ENCODE data around the gene CER1. TPM values are rescaled to one million over a fixed set of nuclear protein-coding genes. Genes with fewer than 3 reads are reported as not detected.

CER1 gene
- total and polyA plus RNA-seq, 2 experiments from 2014 or later, result 0.18 to 1.8 TPM

DNA sequence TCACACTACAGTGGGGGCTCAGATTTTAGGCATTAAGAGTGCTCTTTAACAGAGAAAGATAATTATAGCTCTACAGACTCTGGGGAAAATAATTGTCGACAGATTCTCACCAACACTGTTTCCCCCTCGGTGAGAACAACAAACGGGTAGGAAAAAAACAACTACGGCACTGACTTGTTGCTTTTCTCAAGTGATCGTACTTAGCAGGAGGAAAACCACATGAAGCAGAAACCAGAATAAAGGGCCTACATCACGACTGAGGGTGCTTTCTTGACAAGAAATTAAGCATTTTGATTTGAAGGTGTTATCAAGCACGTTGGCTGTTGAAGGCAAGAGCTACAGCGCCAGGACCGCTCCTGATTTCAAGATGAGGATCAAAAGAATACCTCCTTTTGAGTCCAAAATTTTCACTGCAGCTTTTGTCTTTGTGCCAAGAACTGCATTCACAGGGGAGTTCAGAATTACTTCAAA is 27.2 kb upstream of the CER1 start:
- DNase-seq (ENCODE audit: low read depth in 1 of 2, low spot score in 1 of 2), result no peak
- TF ChIP-seq, protein P1, sequence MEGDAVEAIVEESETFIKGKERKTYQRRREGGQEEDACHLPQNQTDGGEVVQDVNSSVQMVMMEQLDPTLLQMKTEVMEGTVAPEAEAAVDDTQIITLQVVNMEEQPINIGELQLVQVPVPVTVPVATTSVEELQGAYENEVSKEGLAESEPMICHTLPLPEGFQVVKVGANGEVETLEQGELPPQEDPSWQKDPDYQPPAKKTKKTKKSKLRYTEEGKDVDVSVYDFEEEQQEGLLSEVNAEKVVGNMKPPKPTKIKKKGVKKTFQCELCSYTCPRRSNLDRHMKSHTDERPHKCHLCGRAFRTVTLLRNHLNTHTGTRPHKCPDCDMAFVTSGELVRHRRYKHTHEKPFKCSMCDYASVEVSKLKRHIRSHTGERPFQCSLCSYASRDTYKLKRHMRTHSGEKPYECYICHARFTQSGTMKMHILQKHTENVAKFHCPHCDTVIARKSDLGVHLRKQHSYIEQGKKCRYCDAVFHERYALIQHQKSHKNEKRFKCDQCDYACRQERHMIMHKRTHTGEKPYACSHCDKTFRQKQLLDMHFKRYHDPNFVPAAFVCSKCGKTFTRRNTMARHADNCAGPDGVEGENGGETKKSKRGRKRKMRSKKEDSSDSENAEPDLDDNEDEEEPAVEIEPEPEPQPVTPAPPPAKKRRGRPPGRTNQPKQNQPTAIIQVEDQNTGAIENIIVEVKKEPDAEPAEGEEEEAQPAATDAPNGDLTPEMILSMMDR (IDR thresholded peaks at IDR 0.05; ENCODE audit: low read depth, low read length), result no peak
- no peaks in the 10 kb centered on the region for H3K27me3 ChIP-seq
- H3K9me3 ChIP-seq (ENCODE audit: low read depth), result no peaks in the 10 kb centered on the region
- peaks cover 9% of the 10 kb centered on the region for H3K36me3 ChIP-seq
- H3K4me3 ChIP-seq, result no peak overlapping the region
- H3K4me1 ChIP-seq (ENCODE audit: low read depth), result peaks cover 18% of the 10 kb centered on the region
- H3K27ac ChIP-seq, result no peak overlapping the region

DNA sequence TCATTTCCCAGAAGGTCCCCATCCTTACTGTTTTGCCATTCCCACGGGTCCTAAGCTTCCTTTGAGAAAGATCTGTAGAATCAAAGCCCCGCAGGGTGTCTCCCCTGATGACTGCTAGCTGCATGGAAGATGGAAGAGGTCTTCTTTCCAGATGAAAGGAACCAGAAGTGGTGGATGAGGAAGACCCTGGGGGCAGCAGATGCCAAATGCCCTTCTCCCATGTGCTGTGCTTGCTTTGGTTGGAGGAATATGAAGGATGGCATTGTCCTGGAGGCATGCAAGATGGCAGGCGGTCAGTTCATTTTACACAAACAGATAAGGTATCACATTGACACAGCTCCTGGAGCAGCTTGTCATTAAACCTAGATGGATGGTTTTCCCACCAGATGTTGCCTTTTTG is 25.8 kb upstream of the CER1 start:
- Histone ChIP-seq H3K27me3 (no peaks in the 10 kb centered on the region), H3K36me3 (peaks cover 9% of the 10 kb centered on the region), H3K27ac (no peak overlapping the region), H3K9me3 (ENCODE audit: low read depth) (no peaks in the 10 kb centered on the region), H3K4me1 (ENCODE audit: low read depth) (peaks cover 18% of the 10 kb centered on the region), H3K4me3 (no peak overlapping the region)
- no peak for DNase-seq (ENCODE audit: low read depth in 1 of 2, low spot score in 1 of 2)
- TF ChIP-seq, protein P1 (IDR thresholded peaks at IDR 0.05; ENCODE audit: low read depth, low read length), result no peak

DNA sequence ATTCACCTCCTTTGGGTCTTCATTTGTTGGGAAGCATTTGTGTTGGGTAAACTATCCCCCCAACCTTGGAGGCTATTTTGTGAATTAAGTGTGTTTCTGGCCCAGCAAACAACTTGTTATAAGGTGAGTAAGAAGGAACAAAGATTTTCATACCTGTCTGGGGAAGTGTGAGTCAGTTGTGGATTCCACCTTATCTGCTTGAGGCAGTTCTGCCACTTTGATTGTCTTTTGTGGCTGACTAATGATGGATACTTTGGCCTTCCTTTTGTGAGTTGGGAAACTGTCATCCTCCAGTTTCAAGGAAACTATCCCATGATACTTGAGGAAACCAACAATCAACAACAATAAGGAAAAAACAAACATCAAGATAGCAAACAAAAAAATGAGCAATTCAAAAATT is 24.6 kb upstream of the CER1 start:
- H3K4me3 ChIP-seq, result no peak overlapping the region
- H3K27ac ChIP-seq, result no peak overlapping the region
- H3K36me3 ChIP-seq, result peaks cover 9% of the 10 kb centered on the region
- peaks cover 17% of the 10 kb centered on the region for H3K4me1 ChIP-seq (ENCODE audit: low read depth)
- no peaks in the 10 kb centered on the region for H3K27me3 ChIP-seq
- DNase-seq (ENCODE audit: low read depth in 1 of 2, low spot score in 1 of 2), result no peak
- no peaks in the 10 kb centered on the region for H3K9me3 ChIP-seq (ENCODE audit: low read depth)
- TF ChIP-seq, protein P1 (IDR thresholded peaks at IDR 0.05; ENCODE audit: low read depth, low read length), result no peak

DNA sequence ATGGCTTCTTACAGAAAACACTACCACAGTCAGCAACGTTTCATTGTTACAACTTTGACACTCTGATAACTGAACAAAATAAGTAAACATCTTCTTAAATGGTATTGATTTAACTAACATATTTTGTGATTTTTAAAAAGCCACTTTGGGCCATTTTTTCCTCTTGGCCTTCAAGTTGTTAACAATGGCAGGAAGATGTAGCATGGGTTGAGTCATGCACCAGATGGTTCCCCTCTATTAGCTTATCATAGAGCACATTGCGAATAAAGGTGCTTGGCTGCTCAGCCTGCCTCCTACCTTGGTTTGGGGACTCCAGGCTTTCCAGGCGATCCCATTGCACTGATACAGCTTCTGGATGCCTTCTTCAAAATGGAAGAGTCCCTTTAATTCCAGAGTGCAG is 24.1 kb upstream of the CER1 start:
- no peak overlapping the region for H3K27ac ChIP-seq
- H3K4me1 ChIP-seq (ENCODE audit: low read depth), result peaks cover 14% of the 10 kb centered on the region
- DNase-seq (ENCODE audit: low read depth in 1 of 2, low spot score in 1 of 2), result peak in 1 of 2 donors; percentile 8
- no peak overlapping the region for H3K4me3 ChIP-seq
- no peaks in the 10 kb centered on the region for H3K9me3 ChIP-seq (ENCODE audit: low read depth)
- TF ChIP-seq, protein P1 (IDR thresholded peaks at IDR 0.05; ENCODE audit: low read depth, low read length), result no peak
- H3K27me3 ChIP-seq, result no peaks in the 10 kb centered on the region
- peaks cover 9% of the 10 kb centered on the region for H3K36me3 ChIP-seq

DNA sequence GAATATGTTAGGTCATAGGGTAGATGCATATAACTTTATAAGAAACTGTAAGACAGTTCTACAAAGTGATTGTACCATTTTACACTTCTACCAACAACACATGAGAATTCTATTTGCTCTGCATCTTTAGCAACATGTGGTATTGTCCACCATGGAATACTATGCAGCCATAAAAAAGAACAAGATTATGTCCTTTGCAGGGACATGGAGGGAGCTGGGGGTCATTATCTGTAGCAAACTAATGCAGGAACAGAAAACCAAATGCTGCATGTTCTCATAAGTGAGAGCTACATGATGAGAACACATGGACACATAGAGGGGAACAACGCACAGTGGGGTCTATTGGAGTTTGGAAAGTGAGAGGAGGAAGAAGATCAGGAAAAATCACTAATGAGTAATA is 22.2 kb upstream of the CER1 start:
- TF ChIP-seq, protein P1 (IDR thresholded peaks at IDR 0.05; ENCODE audit: low read depth, low read length), result no peak
- Histone ChIP-seq H3K27ac (no peak overlapping the region), H3K9me3 (ENCODE audit: low read depth) (no peaks in the 10 kb centered on the region), H3K4me3 (no peak overlapping the region), H3K4me1 (ENCODE audit: low read depth) (peaks cover 3% of the 10 kb centered on the region), H3K27me3 (no peaks in the 10 kb centered on the region), H3K36me3 (peaks cover 9% of the 10 kb centered on the region)
- no peak for DNase-seq (ENCODE audit: low read depth in 1 of 2, low spot score in 1 of 2)

DNA sequence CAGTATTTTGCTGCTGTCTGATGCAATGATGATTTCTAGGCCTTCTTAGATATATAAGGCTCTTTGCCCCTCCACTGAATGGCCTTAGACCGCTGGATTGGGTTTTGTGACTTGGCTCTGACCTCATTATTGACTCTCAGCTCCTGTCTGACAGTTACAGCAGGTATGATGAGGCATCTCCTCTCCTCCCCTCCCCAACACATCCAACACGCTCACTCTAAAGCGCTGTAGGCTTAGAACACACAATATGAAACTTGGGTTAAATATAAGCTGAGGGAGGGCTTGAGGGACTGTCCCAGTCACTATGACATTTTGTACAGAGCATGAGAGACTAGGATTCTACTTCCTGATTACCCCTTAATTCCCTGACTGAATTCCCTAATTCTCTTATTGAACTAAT is 18.8 kb upstream of the CER1 start:
- H3K9me3 ChIP-seq (ENCODE audit: low read depth), result no peaks in the 10 kb centered on the region
- H3K36me3 ChIP-seq, result peaks cover 8% of the 10 kb centered on the region
- TF ChIP-seq, protein P1 (IDR thresholded peaks at IDR 0.05; ENCODE audit: low read depth, low read length), result no peak
- no peak overlapping the region for H3K4me3 ChIP-seq
- no peaks in the 10 kb centered on the region for H3K27me3 ChIP-seq
- H3K27ac ChIP-seq, result no peak overlapping the region
- DNase-seq (ENCODE audit: low read depth in 1 of 2, low spot score in 1 of 2), result no peak
- no peaks in the 10 kb centered on the region for H3K4me1 ChIP-seq (ENCODE audit: low read depth)

Data from cardiac muscle cell (in vitro differentiated cells and primary cell).